ENCODE data around the gene DMPK. TPM values are rescaled to one million over a fixed set of nuclear protein-coding genes. Genes with fewer than 3 reads are reported as not detected.
"Not testable (repeated sequence)": the region's sequence is repeated elsewhere in the genome, so short reads cannot be mapped to it uniquely, and the experiment has no call there.

Gene DMPK
- total RNA-seq, 1 donor from 2014 or later = 107 TPM

- Mint-ChIP-seq H3K27me3 (ENCODE audit: unreplicated experiment) (peaks cover 3% of the 10 kb centered on the region), H3K4me3 (ENCODE audit: unreplicated experiment) (no peak overlapping the region), H3K27ac (ENCODE audit: unreplicated experiment) (no peak overlapping the region), H3K4me1 (ENCODE audit: low read depth, unreplicated experiment) (peaks cover 1% of the 10 kb centered on the region), H3K36me3 (ENCODE audit: unreplicated experiment) (no peaks in the 10 kb centered on the region), H3K9me3 (ENCODE audit: unreplicated experiment) (no peaks in the 10 kb centered on the region)
- DNase-seq = no peak
- TF ChIP-seq, protein P1, sequence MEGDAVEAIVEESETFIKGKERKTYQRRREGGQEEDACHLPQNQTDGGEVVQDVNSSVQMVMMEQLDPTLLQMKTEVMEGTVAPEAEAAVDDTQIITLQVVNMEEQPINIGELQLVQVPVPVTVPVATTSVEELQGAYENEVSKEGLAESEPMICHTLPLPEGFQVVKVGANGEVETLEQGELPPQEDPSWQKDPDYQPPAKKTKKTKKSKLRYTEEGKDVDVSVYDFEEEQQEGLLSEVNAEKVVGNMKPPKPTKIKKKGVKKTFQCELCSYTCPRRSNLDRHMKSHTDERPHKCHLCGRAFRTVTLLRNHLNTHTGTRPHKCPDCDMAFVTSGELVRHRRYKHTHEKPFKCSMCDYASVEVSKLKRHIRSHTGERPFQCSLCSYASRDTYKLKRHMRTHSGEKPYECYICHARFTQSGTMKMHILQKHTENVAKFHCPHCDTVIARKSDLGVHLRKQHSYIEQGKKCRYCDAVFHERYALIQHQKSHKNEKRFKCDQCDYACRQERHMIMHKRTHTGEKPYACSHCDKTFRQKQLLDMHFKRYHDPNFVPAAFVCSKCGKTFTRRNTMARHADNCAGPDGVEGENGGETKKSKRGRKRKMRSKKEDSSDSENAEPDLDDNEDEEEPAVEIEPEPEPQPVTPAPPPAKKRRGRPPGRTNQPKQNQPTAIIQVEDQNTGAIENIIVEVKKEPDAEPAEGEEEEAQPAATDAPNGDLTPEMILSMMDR (IDR thresholded peaks at IDR 0.05; ENCODE audit: partially characterized antibody, unreplicated experiment) = no peak
Observed at GRCh38 chr19:45753548-45753947, 28.7 kb downstream of the DMPK start.

DNA sequence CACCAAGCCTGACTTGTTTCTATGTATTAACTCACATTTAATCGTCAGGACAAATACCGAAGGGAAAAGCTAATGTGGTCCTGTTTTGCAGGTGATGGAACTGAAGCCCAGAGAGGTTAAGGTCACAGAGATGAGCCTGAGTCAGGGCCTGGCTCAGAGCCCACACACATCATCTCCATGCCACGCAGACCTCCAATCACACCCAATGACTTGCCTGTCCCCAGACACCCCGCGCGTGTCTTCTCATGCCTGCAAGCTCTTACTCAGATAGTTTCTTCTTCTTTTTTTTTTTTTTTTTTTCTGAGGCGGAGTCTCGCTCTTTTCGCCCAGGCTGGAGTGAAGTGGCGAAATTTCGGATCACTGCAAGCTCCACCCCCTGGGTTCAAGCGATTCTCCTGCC is 29.7 kb downstream of the DMPK start:
- Mint-ChIP-seq H3K4me3 (ENCODE audit: unreplicated experiment) (no peak overlapping the region), H3K4me1 (ENCODE audit: low read depth, unreplicated experiment) (peaks cover 1% of the 10 kb centered on the region), H3K27me3 (ENCODE audit: unreplicated experiment) (peaks cover 3% of the 10 kb centered on the region), H3K9me3 (ENCODE audit: unreplicated experiment) (no peaks in the 10 kb centered on the region), H3K27ac (ENCODE audit: unreplicated experiment) (no peak overlapping the region), H3K36me3 (ENCODE audit: unreplicated experiment) (no peaks in the 10 kb centered on the region)
- TF ChIP-seq, protein P1 (IDR thresholded peaks at IDR 0.05; ENCODE audit: partially characterized antibody, unreplicated experiment) = no peak
- DNase-seq = no peak

DNA sequence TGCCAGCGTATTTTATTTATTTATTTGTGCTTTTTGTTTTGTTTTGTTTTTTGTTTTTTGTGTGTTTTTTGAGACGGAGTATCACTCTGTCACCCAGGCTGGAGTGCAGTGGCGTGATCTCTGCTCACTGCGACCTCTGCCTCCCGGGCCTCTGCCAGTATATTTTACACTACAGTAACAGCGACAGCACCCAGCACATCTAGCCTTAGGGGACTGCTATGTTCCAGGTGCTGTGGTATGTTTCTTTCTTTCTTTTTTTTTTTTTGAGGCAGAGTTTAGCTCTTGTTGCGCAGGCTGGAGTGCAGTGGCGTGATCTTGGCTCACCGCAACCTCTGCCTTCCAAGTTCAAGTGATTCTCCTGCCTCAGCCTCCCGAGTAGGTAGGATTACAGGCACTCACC is 30.8 kb downstream of the DMPK start:
- H3K36me3 Mint-ChIP-seq (ENCODE audit: unreplicated experiment); DNase-seq; H3K4me3 Mint-ChIP-seq (ENCODE audit: unreplicated experiment); H3K27me3 Mint-ChIP-seq (ENCODE audit: unreplicated experiment); H3K4me1 Mint-ChIP-seq (ENCODE audit: low read depth, unreplicated experiment); H3K9me3 Mint-ChIP-seq (ENCODE audit: unreplicated experiment); H3K27ac Mint-ChIP-seq (ENCODE audit: unreplicated experiment): not testable (repeated sequence)

- H3K36me3 Mint-ChIP-seq (ENCODE audit: unreplicated experiment) = no peaks in the 10 kb centered on the region
- no peak overlapping the region for H3K27ac Mint-ChIP-seq (ENCODE audit: unreplicated experiment)
- TF ChIP-seq, protein P1 (IDR thresholded peaks at IDR 0.05; ENCODE audit: partially characterized antibody, unreplicated experiment) = no peak
- H3K27me3 Mint-ChIP-seq (ENCODE audit: unreplicated experiment) = peaks cover 4% of the 10 kb centered on the region
- no peak overlapping the region for H3K4me3 Mint-ChIP-seq (ENCODE audit: unreplicated experiment)
- no peaks in the 10 kb centered on the region for H3K9me3 Mint-ChIP-seq (ENCODE audit: unreplicated experiment)
- no peaks in the 10 kb centered on the region for H3K4me1 Mint-ChIP-seq (ENCODE audit: low read depth, unreplicated experiment)
- no peak for DNase-seq
Observed at GRCh38 chr19:45747513-45747912, 34.8 kb downstream of the DMPK start.

- peaks cover 4% of the 10 kb centered on the region for H3K27me3 Mint-ChIP-seq (ENCODE audit: unreplicated experiment)
- no peaks in the 10 kb centered on the region for H3K36me3 Mint-ChIP-seq (ENCODE audit: unreplicated experiment)
- DNase-seq = no peak
- no peaks in the 10 kb centered on the region for H3K9me3 Mint-ChIP-seq (ENCODE audit: unreplicated experiment)
- no peak overlapping the region for H3K27ac Mint-ChIP-seq (ENCODE audit: unreplicated experiment)
- no peaks in the 10 kb centered on the region for H3K4me1 Mint-ChIP-seq (ENCODE audit: low read depth, unreplicated experiment)
- TF ChIP-seq, protein P1 (IDR thresholded peaks at IDR 0.05; ENCODE audit: partially characterized antibody, unreplicated experiment) = no peak
- no peak overlapping the region for H3K4me3 Mint-ChIP-seq (ENCODE audit: unreplicated experiment)
Observed at GRCh38 chr19:45746866-45747265, 35.4 kb downstream of the DMPK start.

GRCh38 chr19:45745606-45746005 is 36.7 kb downstream of the DMPK start:
- no peaks in the 10 kb centered on the region for H3K36me3 Mint-ChIP-seq (ENCODE audit: unreplicated experiment)
- DNase-seq = no peak
- TF ChIP-seq, protein P1 (IDR thresholded peaks at IDR 0.05; ENCODE audit: partially characterized antibody, unreplicated experiment) = no peak
- no peak overlapping the region for H3K27ac Mint-ChIP-seq (ENCODE audit: unreplicated experiment)
- H3K4me3 Mint-ChIP-seq (ENCODE audit: unreplicated experiment) = no peak overlapping the region
- H3K4me1 Mint-ChIP-seq (ENCODE audit: low read depth, unreplicated experiment) = no peaks in the 10 kb centered on the region
- H3K9me3 Mint-ChIP-seq (ENCODE audit: unreplicated experiment) = no peaks in the 10 kb centered on the region
- H3K27me3 Mint-ChIP-seq (ENCODE audit: unreplicated experiment) = peaks cover 1% of the 10 kb centered on the region
